NK-92 (cell line): ENCODE data around the gene STOML1.

Source experiments
- DNase-seq: peaks from one replicate; lab custom pipeline; 2025; ENCODE audit not compliant: unreplicated experiment; lab: John Stamatoyannopoulos, UW

STOML1 gene

DNA sequence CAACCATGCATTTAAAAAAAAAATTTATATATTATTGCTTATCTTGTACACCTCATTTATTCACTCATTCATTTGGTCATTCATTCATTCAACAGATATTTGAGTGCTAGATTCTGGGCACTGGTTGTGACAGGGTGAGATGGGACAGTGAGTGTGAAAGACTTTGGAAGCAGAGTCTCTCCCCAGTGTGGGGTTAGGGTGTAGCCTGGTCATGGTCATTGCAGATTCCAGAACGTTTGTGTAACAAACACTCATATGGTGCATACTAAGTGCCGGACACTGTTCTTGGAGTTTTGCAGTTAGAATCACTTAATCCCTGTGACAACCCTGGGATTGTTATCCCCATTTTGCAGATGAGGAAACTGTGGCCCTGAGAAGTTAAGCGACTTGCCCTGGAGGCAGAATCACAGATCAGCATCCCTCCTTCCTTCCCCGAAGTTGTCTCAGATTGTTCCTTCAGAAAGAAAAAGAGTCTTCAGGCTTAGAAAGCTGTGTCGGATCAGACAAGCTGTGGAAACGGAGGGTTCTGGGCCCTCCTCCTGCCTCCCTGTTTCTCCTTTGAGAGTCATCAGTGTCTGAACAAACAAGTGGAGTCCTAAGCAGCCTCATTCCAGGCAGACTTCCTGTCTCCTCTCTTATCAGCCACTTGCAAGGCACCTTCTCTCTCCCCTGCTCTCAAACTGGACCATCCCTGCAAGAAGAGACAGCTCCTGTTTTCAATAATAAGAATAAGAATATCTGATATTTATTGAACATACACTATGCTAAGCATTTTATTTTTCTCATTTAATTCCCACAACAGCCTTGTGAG is 59.5 kb downstream of the STOML1 start:
- DNase-seq, result no peak

GRCh38 chr15:73931441-73931840 is 60.7 kb downstream of the STOML1 start:
- no peak for DNase-seq

GRCh38 chr15:73930790-73931281 is 61.3 kb downstream of the STOML1 start:
- no peak for DNase-seq

DNA sequence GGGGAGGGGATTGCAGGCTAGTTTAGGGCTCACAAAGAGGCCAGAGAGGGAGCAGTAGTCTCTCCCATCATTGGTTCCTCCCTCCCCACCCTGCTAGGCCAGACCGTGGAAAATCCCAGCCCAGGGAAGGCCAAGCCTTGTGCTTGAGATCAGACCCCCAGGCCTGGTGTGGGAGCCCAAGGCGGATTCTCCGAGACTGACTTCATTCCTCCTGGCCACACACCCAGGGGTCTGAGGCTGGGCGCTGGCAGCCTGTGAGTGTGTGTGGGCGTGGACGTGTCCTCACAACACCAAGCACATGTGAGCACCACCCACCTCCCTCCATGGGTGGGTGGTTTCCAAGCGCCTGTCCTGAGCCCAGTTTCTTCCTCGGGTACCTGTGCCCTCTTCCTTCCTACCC is 61.7 kb downstream of the STOML1 start:
- no peak for DNase-seq

DNA sequence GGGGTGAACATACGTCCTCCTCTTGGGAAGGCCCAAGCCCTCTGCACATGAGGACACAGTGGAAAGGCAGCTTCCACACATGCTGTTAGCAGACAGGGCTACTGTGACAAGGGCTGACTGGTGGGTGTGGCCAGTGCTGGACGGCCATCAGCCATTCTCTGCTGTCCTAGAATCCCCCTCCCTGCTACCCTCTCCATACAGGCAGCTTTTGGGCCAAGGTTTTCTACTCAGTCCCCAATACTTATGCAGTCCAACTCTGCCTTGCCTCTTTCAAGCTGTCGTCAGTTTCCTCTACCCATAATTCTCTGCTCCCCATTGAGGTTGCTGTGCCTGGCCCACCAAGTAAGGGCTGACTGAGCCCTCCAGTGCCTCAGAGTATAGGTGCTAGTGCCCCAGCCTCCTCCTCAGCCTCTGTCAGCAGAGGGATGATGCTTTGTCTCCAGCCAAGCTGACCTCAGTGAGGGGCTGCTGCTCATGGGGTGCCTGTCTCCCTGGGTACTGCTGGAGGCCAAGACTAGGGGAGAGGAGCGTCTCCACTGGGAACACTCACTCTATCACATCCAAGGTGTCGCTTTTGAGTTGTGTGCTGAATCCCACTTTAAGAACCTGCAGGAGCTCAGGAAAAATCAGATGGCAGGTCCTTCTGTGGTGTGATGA is 63.0 kb downstream of the STOML1 start:
- no peak for DNase-seq
